Measurements from ENCODE around the gene BZW1.

GRCh38 chr2:200779214-200779613 lies 32.5 kb upstream of the BZW1 start:
- TF ChIP-seq POLR2A (IDR thresholded peaks at IDR 0.05; ENCODE audit: low read depth, low read length) (no peak), TAF1 (IDR thresholded peaks at IDR 0.05; ENCODE audit: low read depth, low read length) (no peak), POU2F2 (IDR thresholded peaks at IDR 0.05; ENCODE audit: low read depth, low read length) (no peak), PAX5 (IDR thresholded peaks at IDR 0.05; ENCODE audit: insufficient read depth, low read length, severe bottlenecking) (no peak), SPI1 (IDR thresholded peaks at IDR 0.05; ENCODE audit: low read depth, low read length) (no peak), POLR2AphosphoS5 (IDR thresholded peaks at IDR 0.05; ENCODE audit: low read depth, low read length) (no peak)

Measured in GM12891 (cell line).